GM19351 (cell line): Measurements from ENCODE around the gene RAB8B.

Experiments
- ATAC-seq: cut with Tn5 transposase; IDR thresholded peaks from one replicate; pipeline ENCODE4 v1.9.1; 2021; ENCODE audit warnings: mild to moderate bottlenecking, moderate library complexity; ENCODE audit not compliant: unreplicated experiment

The RAB8B gene

GRCh38 chr15:63260791-63261190 lies 71.4 kb downstream of the RAB8B start:
- no peak for ATAC-seq

DNA sequence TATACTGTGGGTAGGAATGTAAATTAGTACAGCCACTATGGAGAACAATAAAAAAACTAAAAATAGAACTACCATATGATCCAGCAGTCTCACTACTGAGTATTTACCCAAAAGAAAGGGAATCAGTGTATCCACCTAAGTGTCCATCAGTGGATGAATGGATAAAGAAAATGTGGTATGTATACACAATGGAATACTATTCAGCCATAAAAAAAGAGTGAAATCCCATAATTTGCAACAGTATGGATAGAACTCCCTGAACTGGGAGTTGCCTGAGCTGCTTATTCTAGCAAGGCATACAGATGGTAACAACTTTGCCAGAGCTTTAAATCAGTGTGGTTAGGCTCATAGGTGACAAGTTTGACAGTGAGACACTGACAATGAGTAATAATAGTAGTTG lies 71.9 kb downstream of the RAB8B start:
- ATAC-seq, result no peak

GRCh38 chr15:63263519-63263918 lies 74.1 kb downstream of the RAB8B start:
- ATAC-seq, result no peak

- no peak for ATAC-seq
Measured at GRCh38 chr15:63264688-63265293, 75.4 kb downstream of the RAB8B start.

DNA sequence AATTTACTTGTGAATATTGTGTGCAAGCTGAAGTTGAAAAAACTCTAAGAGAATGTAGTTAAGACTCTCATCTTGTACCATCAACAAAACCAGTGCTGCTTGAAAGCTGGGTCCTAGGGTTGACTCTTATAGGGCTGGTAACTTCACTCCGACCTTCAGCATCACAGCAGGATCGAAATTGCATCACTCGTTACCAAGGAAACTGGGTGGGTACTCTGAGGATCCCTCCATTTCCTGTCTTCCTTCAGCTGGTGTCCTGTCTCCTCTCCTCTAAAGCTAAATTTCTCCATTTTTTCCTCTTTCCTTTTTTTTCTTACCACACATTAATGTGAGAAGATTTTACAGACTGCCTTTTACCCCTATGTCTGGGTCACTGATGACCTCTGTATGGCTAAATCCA lies 85.0 kb downstream of the RAB8B start:
- ATAC-seq, result no peak

DNA sequence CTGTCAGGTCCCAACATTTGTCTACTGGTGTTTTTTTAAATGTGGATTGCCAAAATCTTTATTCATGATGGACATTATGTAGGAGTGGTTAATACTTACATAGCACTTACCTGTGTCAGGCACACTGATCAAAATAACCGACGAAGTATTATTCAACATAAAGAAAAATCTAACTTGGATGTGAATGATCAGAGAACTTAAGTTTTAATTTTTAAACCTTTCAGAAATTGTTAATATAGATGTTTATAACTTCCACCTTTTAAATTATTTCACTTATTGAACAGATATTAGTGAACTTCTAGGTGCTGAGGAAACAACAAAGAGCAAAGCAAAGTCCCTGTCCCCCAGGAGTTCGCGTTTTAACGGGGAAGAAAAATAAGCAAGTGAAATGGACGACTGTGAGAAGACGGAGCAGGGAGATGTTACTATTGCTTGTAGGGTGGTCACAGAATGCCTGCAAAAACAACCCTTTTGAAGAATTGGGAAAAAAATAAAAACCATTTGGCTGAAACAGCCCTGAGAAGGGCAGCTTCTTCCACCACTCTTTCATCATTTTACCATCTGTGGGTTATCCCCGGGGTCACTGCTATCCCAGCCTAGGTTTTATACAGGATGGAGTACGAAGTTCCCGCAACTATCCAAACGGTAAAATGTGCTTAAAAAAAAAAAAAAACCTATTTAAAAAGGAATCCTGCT lies 87.1 kb downstream of the RAB8B start:
- ATAC-seq, result peak; percentile 2

- peak; percentile 73 for ATAC-seq
Measured at GRCh38 chr15:63277038-63277892, 87.9 kb downstream of the RAB8B start, which contains the start of gene APH1B. Gene APH1B (plus strand): TSS chr15:63277605. CDS start chr15:63277624, 19 bp downstream.

GRCh38 chr15:63277893-63278456 lies 88.6 kb downstream of the RAB8B start:
- peak; percentile 19 for ATAC-seq

DNA sequence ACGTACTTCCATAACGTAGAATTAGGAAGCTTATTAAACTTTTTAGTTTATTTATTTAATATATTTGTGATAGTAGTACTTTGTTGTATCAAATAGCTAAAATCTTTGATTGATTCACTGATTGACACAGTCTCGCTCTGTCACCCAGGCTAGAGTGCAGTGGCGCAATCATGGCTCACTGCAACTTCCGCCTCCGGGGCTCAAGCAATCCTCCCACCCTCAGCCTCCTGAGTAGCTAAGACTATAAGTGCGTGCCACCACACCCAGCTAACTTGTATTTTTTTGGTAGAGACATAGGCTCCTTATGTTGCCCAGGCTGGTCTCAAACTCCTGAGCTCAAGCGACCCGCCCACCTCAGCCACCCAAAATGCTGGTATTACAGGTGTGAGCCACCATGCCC lies 93.7 kb downstream of the RAB8B start:
- no peak for ATAC-seq

GRCh38 chr15:63284335-63284734 lies 94.9 kb downstream of the RAB8B start:
- no peak for ATAC-seq

DNA sequence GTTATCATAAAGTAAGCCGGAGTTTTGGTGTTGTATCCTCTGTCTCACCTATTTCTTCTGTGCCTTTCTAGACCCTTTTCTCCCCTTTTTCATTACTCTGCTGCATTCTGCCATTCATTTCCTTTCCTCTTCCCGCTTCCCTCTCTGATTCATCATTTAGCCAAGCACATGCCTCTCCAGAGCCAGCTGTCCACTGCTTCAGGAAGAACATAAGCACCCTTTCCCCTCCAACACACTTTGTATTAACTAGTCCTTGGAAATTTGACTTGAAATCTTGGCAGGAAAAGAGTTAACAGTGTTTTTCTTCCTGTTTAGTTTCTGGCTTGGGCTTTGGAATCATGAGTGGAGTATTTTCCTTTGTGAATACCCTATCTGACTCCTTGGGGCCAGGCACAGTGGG lies 97.7 kb downstream of the RAB8B start:
- no peak for ATAC-seq

- no peak for ATAC-seq
Measured at GRCh38 chr15:63288342-63288741, 98.9 kb downstream of the RAB8B start.

GRCh38 chr15:63288778-63289378 lies 99.5 kb downstream of the RAB8B start:
- ATAC-seq, result no peak

GRCh38 chr15:63291507-63291906 lies 102.1 kb downstream of the RAB8B start:
- ATAC-seq, result no peak

- ATAC-seq, result no peak
Measured at GRCh38 chr15:63292241-63292640, 102.8 kb downstream of the RAB8B start.

GRCh38 chr15:63292771-63293170 lies 103.4 kb downstream of the RAB8B start:
- no peak for ATAC-seq

DNA sequence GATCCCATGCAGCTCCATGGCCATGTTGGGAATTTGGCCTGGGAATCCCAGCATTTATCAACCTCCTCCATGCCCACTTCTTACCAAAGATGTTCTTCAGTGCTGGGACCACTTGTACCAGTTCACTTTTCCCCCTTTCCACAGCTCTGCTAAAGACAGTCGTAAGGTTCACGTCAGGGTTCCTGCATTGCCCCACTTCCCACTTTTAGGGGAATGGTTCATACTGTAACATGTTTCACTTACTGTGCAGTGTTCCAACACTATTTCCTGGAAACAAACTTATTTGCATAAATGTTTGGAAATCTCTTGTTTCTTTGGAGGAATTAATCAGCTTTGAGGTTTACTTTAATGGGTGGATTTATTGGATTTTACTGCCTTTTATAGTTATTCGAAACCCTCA lies 105.0 kb downstream of the RAB8B start:
- no peak for ATAC-seq

DNA sequence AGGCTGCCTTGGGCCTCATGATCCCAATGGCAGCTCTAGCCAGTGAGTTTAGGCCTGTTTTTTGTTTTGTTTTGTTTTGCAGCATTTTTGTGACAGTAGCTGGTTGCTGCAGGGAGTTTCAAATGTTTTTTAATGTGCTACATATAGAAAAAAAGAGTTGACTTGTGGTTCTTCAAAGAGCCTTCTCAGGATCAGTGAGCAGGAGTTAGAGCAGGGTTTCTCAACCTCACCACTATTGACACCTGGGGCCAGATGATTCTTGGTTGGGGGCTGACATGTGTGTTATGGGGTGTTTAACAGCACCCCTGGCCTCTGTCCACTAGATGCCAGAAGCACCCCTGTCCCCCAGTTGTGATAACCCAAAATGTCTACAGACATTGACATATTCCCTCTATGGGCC lies 105.9 kb downstream of the RAB8B start:
- no peak for ATAC-seq

DNA sequence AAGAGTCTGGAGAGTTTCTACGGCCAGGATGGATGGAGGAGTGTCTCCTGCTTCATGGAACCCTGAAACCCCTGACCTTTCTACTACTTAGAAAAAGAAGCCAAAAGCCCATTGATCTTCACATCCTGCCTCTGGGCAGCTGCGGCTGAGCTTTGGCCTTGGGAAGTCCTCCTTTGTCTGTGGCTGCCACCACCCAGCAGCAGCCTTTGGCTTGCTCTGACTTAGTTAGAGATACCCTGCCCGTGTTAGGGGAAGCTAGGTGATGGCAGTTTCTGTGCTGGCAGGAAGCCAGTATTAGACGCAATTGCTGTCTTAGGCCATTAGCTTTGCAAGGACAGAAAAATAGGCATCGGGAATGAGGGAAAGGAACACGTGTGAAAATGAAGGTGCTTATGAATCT lies 106.8 kb downstream of the RAB8B start:
- no peak for ATAC-seq

DNA sequence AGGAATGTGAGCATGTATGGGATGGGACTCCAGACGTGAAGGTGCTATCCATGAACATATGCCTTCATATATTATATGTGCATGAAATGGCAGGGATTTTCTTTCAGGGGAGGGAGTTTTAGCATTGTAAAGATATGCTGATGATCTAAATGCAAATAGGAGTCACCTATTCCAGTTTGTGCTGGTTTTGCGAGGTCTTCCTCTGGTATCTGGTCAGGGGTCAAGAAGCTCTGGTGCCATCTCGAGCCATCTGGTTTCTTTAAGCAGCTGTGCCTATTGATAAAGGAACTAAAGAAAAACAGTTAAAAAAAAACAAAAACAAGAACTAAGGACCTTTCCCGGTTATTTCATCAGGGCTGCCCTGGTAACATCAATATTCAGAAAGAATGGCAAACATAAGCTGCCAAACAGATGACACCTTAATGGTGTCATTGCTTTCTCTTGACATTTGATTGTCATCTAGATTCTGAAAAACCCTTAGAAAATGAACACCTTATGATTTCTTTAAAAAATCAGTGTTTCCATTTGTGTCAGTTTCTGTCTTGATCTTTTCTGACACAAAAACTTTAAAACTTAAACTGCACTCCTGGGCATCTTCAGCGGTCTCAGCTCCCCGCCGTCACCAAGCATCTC lies 110.7 kb downstream of the RAB8B start:
- no peak for ATAC-seq

DNA sequence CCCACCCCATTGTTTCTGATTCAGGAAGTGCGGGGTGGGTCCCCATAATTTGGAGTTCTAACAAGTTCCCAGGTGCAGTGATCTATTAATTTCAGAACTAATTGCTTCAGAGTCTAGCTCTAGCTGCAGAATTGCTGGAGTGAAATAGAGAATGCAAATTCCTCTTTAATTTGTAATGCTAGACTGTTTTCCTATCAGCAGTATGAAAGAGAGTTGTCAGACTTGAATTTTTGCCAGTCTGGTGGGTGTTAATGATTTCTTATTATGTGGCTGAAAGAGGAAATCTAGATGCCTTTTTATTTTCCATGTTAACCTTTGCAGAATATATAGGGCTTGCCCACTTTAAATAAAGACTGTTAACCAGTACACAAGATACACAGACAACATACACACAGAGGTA lies 111.7 kb downstream of the RAB8B start:
- ATAC-seq, result no peak
